Testis (tissue), 2 donors: ENCODE measurements around the gene DACH1.

Experiments
- POLR2A ChIP-seq: fragments of 450-650 bp; IDR thresholded peaks from one replicate; pipeline ENCODE4 v1.6.1; 2017; ENCODE audit warnings: antibody characterized with exemption, mild to moderate bottlenecking, moderate library complexity
- TF ChIP-seq, protein P1 (sequence below), 3 experiments: fragments of 450-650 bp in 2 of 3; fragments of 200-600 bp in 1 of 3; sonication (generic) in 1 of 3; IDR thresholded peaks; one replicate each; pipeline ENCODE4 v1.5.1; 2016 to 2019; ENCODE audit warnings: antibody characterized with exemption in 3 of 3, mild to moderate bottlenecking in 2 of 3, moderate library complexity in 1 of 3

DNA sequence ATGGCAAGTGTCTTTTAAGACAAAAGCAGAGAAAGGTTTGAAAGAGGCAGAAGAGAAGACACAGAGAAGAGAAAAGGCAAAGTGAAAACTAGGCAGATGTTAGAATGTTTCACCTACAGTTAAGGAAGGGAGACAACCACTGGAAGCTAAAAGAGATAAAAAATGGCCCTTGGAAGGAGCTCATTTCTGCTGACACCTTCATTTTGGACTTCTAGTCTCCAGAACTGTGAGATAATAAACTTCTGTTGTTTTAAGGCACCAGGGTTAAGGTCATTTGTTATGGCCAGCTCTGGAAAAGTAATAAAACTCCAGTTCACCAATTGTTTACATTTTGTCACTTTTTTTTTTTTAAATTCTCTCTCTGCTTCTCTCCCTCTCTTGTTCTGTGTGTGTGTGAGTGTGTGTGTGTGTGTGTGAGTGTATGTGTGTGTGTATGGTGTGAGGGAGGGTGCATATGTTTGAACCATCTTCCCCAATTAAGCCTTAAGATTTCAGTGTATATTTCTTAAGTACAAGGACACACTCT, 374.6 kb downstream of the DACH1 start:
- TF ChIP-seq, protein P1, sequence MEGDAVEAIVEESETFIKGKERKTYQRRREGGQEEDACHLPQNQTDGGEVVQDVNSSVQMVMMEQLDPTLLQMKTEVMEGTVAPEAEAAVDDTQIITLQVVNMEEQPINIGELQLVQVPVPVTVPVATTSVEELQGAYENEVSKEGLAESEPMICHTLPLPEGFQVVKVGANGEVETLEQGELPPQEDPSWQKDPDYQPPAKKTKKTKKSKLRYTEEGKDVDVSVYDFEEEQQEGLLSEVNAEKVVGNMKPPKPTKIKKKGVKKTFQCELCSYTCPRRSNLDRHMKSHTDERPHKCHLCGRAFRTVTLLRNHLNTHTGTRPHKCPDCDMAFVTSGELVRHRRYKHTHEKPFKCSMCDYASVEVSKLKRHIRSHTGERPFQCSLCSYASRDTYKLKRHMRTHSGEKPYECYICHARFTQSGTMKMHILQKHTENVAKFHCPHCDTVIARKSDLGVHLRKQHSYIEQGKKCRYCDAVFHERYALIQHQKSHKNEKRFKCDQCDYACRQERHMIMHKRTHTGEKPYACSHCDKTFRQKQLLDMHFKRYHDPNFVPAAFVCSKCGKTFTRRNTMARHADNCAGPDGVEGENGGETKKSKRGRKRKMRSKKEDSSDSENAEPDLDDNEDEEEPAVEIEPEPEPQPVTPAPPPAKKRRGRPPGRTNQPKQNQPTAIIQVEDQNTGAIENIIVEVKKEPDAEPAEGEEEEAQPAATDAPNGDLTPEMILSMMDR (IDR thresholded peaks at IDR 0.05) = no peak
- no peak for TF ChIP-seq POLR2A
